K562 (cell line): ENCODE results near the gene RRAGD. TPM values are rescaled to one million over a fixed set of nuclear protein-coding genes. Genes with fewer than 3 reads are reported as not detected.

ENCODE experiments used
- BRD9 ChIP-seq: fragments of 450-650 bp; IDR thresholded peaks from 2 replicates; pipeline ENCODE4 v1.6.1; 2018; ENCODE audit warnings: low read depth; ENCODE audit not compliant: partially characterized antibody
- CREBBP ChIP-seq: IDR thresholded peaks from one replicate; pipeline ENCODE4 v1.6.1; 2012; ENCODE audit warnings: low read depth, mild to moderate bottlenecking, control low read depth, inconsistent platforms, low read length
- ELK1 ChIP-seq: sonication (generic); formaldehyde crosslinking; IDR thresholded peaks from 2 replicates; pipeline ENCODE4 v1.8.1; 2022; ENCODE audit warnings: missing genetic modification reagents
- HNRNPH1 ChIP-seq: fragments of 200-400 bp; formaldehyde crosslinking; optimal IDR thresholded peaks from 2 replicates; pipeline ENCODE3; 2017; ENCODE audit warnings: low read depth, mild to moderate bottlenecking, low read length, moderate library complexity
- KAT7 ChIP-seq: sonication (generic); formaldehyde crosslinking; IDR thresholded peaks from 2 replicates; pipeline ENCODE4 v1.8.0; 2022; ENCODE audit warnings: missing genetic modification reagents, mild to moderate bottlenecking, borderline replicate concordance
- MNT ChIP-seq, 2 experiments: fragments of 450-650 bp; conservative IDR thresholded peaks; 2 replicates each; pipeline ENCODE4 v1.6.1; 2017; ENCODE audit warnings: mild to moderate bottlenecking in 2 of 2, moderate library complexity in 2 of 2
- MXI1 ChIP-seq: IDR thresholded peaks from 2 replicates; pipeline ENCODE4 v1.6.1; 2011; ENCODE audit warnings: low read depth, mild to moderate bottlenecking, improper control_type of control experiment, low read length
- NCOR1 ChIP-seq: fragments of 450-650 bp; IDR thresholded peaks from 2 replicates; pipeline ENCODE4 v1.6.1; 2016; ENCODE audit warnings: mild to moderate bottlenecking, moderate library complexity
- PCBP2 ChIP-seq: fragments of 200-400 bp; formaldehyde crosslinking; IDR thresholded peaks from 2 replicates; pipeline ENCODE4 v1.6.1; 2018; ENCODE audit warnings: low read length, low read depth, mild to moderate bottlenecking, moderate library complexity; ENCODE audit not compliant: poor library complexity, severe bottlenecking
- RAD21 ChIP-seq, 2 experiments: fragments of 250-450 bp in 1 of 2; fragments of 450-650 bp in 1 of 2; sonication (Bioruptor Pico) in 1 of 2; formaldehyde crosslinking in 1 of 2; IDR thresholded peaks in 1 of 2; conservative IDR thresholded peaks in 1 of 2; 2 replicates each; pipeline versions ENCODE4 v1.4.0 to v1.8.0; 2020 to 2022; ENCODE audit warnings: mild to moderate bottlenecking in 2 of 2, moderate library complexity in 1 of 2
- RCOR1 ChIP-seq, 2 experiments: IDR thresholded peaks; 2 replicates each; pipeline ENCODE4 v1.6.1; 2012; ENCODE audit warnings: low read depth in 2 of 2, low read length in 2 of 2, borderline replicate concordance in 1 of 2, improper control_type of control experiment in 1 of 2
- STAG1 ChIP-seq: sonication (generic); formaldehyde crosslinking; IDR thresholded peaks from 2 replicates; pipeline ENCODE4 v1.5.0; 2020; ENCODE audit warnings: missing genetic modification reagents, borderline replicate concordance
- TAF7 ChIP-seq: fragments of 450-650 bp; IDR thresholded peaks from 2 replicates; pipeline ENCODE4 v1.6.1; 2016; ENCODE audit warnings: missing genetic modification characterization, missing compliant biosample characterization
- ZBTB8A ChIP-seq: fragments of 450-650 bp; IDR thresholded peaks from 2 replicates; pipeline ENCODE4 v1.6.1; 2018; ENCODE audit warnings: mild to moderate bottlenecking, moderate library complexity; ENCODE audit not compliant: partially characterized antibody
- ZNF311 ChIP-seq: fragments of 250-450 bp; sonication (Bioruptor Pico); IDR thresholded peaks from 2 replicates; pipeline ENCODE4 v1.4.0; 2020; ENCODE audit warnings: mild to moderate bottlenecking, moderate library complexity
- ZNF431 ChIP-seq: sonication (generic); formaldehyde crosslinking; IDR thresholded peaks from 2 replicates; pipeline ENCODE4 v1.8.0; 2022; ENCODE audit warnings: mild to moderate bottlenecking, missing genetic modification reagents
- ZNF584 ChIP-seq: fragments of 200-800 bp; sonication (Bioruptor generic); IDR thresholded peaks from 2 replicates; pipeline ENCODE4 v1.6.1; 2016; ENCODE audit warnings: low read depth, mild to moderate bottlenecking, missing genetic modification characterization, missing compliant biosample characterization
- polyA plus RNA-seq, 8 experiments: library from polyadenylated mRNA; depleted of rRNA in 4 of 8; stranded (reverse) in 5 of 8; unstranded in 3 of 8; fragments of >200 nt; fragmentation: Nextera tagmentation in 2 of 8; fragmentation: Illumina TruSeq in 1 of 8; extraction: Ambion mirVana in 2 of 8; extraction: Trizol in 1 of 8; gene quantifications; 2 replicates each; pipeline versions ENCODE4 v1.2.1 to v1.2.3, GENCODE V29; 2011 to 2014; ENCODE audit warnings: inconsistent platforms in 1 of 8, missing spikeins in 1 of 8
- total RNA-seq, 7 experiments: library from RNA; depleted of rRNA in 6 of 7; stranded (reverse); fragments of >200 nt in 6 of 7; fragmentation: Illumina TruSeq in 2 of 7; extraction: Trizol in 2 of 7; gene quantifications; 2 replicates each; pipeline versions ENCODE4 v1.2.1 to v1.2.3, GENCODE V29; 2011 to 2021; ENCODE audit warnings: low replicate concordance in 1 of 7
- TF ChIP-seq, protein P1 (sequence below): fragments of 450-650 bp; formaldehyde crosslinking; IDR thresholded peaks from 2 replicates; pipeline ENCODE4 v1.4.0; 2020; ENCODE audit warnings: mild to moderate bottlenecking
- TF ChIP-seq, protein P2 (sequence below): fragments of 250-450 bp; sonication (Bioruptor Pico); IDR thresholded peaks from 2 replicates; pipeline ENCODE4 v1.8.0; 2022; ENCODE audit warnings: moderate library complexity, mild to moderate bottlenecking, inconsistent platforms
- TF ChIP-seq, protein P3 (sequence below): sonication (generic); formaldehyde crosslinking; IDR thresholded peaks from 2 replicates; pipeline ENCODE4 v1.8.0; 2022; ENCODE audit warnings: missing genetic modification reagents, mild to moderate bottlenecking, moderate library complexity, borderline replicate concordance

Gene RRAGD
- total and polyA plus RNA-seq, 9 of the 15 experiments (the other 6 are each of a cell fraction or from before 2014, with no cell fraction given): 0.03 to 0.07 (median 0.04) TPM; not detected in 6

- no peak for TF ChIP-seq ELK1
- TF ChIP-seq NCOR1: peak; percentile 55; the same call in 1 of the 2 replicates
- TF ChIP-seq TAF7 (tag): no peak
- TF ChIP-seq, protein P1, sequence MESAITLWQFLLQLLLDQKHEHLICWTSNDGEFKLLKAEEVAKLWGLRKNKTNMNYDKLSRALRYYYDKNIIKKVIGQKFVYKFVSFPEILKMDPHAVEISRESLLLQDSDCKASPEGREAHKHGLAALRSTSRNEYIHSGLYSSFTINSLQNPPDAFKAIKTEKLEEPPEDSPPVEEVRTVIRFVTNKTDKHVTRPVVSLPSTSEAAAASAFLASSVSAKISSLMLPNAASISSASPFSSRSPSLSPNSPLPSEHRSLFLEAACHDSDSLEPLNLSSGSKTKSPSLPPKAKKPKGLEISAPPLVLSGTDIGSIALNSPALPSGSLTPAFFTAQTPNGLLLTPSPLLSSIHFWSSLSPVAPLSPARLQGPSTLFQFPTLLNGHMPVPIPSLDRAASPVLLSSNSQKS: no peak
- peak in 1 of 2 experiments; percentile 81; a peak in 2 of 4 replicates for TF ChIP-seq RCOR1 (IDR thresholded peaks at IDR 0.05; ENCODE audit: borderline replicate concordance in 1 of 2, low read depth in 2 of 2, low read length in 2 of 2)
- TF ChIP-seq, protein P2, sequence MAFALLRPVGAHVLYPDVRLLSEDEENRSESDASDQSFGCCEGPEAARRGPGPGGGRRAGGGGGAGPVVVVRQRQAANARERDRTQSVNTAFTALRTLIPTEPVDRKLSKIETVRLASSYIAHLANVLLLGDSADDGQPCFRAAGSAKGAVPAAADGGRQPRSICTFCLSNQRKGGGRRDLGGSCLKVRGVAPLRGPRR (CRISPR knock-in tag): no peak
- no peak for TF ChIP-seq RAD21 (CRISPR knock-in tag; conservative IDR thresholded peaks at IDR 0.05 in 1 of 2, IDR thresholded peaks at IDR 0.05 in 1 of 2)
- no peak for TF ChIP-seq CREBBP
- TF ChIP-seq KAT7 (CRISPR knock-in tag): no peak
- TF ChIP-seq ZNF431: no peak
- TF ChIP-seq MXI1: no peak
- no peak for TF ChIP-seq ZNF584 (CRISPR knock-in tag)
- TF ChIP-seq HNRNPH1: no peak
- no peak for TF ChIP-seq STAG1
- no peak for TF ChIP-seq ZBTB8A
- no peak for TF ChIP-seq MNT (conservative IDR thresholded peaks at IDR 0.05)
- no peak for TF ChIP-seq ZNF311 (CRISPR knock-in tag)
- TF ChIP-seq, protein P3, sequence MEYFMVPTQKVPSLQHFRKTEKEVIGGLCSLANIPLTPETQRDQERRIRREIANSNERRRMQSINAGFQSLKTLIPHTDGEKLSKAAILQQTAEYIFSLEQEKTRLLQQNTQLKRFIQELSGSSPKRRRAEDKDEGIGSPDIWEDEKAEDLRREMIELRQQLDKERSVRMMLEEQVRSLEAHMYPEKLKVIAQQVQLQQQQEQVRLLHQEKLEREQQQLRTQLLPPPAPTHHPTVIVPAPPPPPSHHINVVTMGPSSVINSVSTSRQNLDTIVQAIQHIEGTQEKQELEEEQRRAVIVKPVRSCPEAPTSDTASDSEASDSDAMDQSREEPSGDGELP: no peak
- TF ChIP-seq BRD9: no peak
- TF ChIP-seq PCBP2: no peak
Measured at GRCh38 chr6:89321131-89321970, 90.7 kb downstream of the RRAGD start (continued).
